Measurements from ENCODE around the gene CALN1. TPM values are rescaled to one million over a fixed set of nuclear protein-coding genes. Genes with fewer than 3 reads are reported as not detected.
"Not testable (repeated sequence)": the region's sequence is repeated elsewhere in the genome, so short reads cannot be mapped to it uniquely, and the experiment has no call there.

CALN1 gene
- total and polyA plus RNA-seq, 9 of the 15 experiments (the other 6 are each of a cell fraction or from before 2014, with no cell fraction given) = 1.4 to 7.5 (median 3.3) TPM

DNA sequence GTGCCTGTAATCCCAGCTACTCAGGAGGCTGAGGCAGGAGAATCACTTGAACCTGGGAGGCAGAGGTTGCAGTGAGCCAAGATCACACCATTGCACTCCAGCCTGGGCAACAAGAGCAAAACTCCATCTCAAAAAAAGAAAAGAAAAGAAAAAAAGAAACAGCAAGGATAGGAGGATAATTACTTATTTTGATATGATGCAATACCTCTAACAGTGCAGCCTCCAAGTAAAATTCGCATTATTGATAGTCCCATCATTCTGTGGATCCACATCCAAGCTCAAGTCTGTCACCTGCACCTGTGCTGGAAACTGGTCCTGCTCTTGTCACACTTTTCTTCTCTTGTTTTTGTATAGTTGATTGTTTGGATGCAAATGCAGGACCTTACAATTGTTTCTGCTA, 346.4 kb downstream of the CALN1 start:
- H2AFZ ChIP-seq (ENCODE audit: low read depth, low read length); in situ Hi-C loops (cut with MboI); H3K27ac ChIP-seq (ENCODE audit: extremely low read depth, low read depth, low read length); H3K4me2 ChIP-seq (ENCODE audit: insufficient read depth, low read length); CTCF ChIA-PET (ENCODE audit: low intra/inter-chr PET ratio); BruUV-seq (replicated peaks); H3K27me3 ChIP-seq (ENCODE audit: control insufficient read depth in 2 of 2, insufficient read depth in 2 of 2, low read length in 2 of 2); H4K20me1 ChIP-seq (replicated peaks; ENCODE audit: control insufficient read depth, insufficient read depth, low read length); intact Hi-C loops (cut with micrococcal nuclease); POLR2A ChIA-PET; H3K79me2 ChIP-seq (ENCODE audit: control insufficient read depth, insufficient read depth, low read length); H3K9me3 ChIP-seq (replicated peaks; ENCODE audit: control insufficient read depth, insufficient read depth, low read depth, low read length); ATAC-seq; H3K4me3 ChIP-seq; H3K9ac ChIP-seq (ENCODE audit: insufficient read depth in 1 of 2, low read depth in 2 of 2, low read length in 2 of 2); H3K36me3 ChIP-seq (ENCODE audit: control insufficient read depth, insufficient read depth, low read length); DNase-seq (ENCODE audit: extremely low read depth in 1 of 4, low spot score in 3 of 4); H3K4me1 ChIP-seq (replicated peaks in 1 of 2; ENCODE audit: control insufficient read depth in 2 of 2, insufficient read depth in 2 of 2, low read length in 2 of 2); H3K9me1 ChIP-seq (ENCODE audit: control insufficient read depth, insufficient read depth, low read length); FAIRE-seq; TF ChIP-seq CEBPG (CRISPR knock-in tag; IDR thresholded peaks at IDR 0.05): not testable (repeated sequence)
- WGBS (ENCODE audit: insufficient coverage, low coverage, missing lambda C conversion rate) = 0% methylated on average over 1 of the region's 1 CpG
- TF ChIP-seq, protein P1, sequence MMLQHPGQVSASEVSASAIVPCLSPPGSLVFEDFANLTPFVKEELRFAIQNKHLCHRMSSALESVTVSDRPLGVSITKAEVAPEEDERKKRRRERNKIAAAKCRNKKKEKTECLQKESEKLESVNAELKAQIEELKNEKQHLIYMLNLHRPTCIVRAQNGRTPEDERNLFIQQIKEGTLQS (IDR thresholded peaks at IDR 0.05) = peak; percentile 29; the same call in 1 of the 2 replicates
- TF ChIP-seq, protein P1 (CRISPR knock-in tag; conservative IDR thresholded peaks at IDR 0.05) = not testable (repeated sequence)
- TF ChIP-seq ZSCAN32 (CRISPR knock-in tag; IDR thresholded peaks at IDR 0.05) (0 out of 2 replicates have a peak, but pooled peaks have one; percentile 27), CEBPB (tag; IDR thresholded peaks at IDR 0.05) (peak; percentile 80), CEBPG (tag; conservative IDR thresholded peaks at IDR 0.05 in 1 of 2, IDR thresholded peaks at IDR 0.05 in 1 of 2) (peak in 1 of 2 experiments; percentile 80; a peak in 2 of 4 replicates)
